ENCODE measurements around the gene AKR1C4. TPM values are rescaled to one million over a fixed set of nuclear protein-coding genes. Genes with fewer than 3 reads are reported as not detected.

Gene AKR1C4
- total RNA-seq: not detected in 2 replicates

GRCh38 chr10:5196702-5197113, at the start of gene AKR1C4:
Gene AKR1C4 (plus strand): TSS chr10:5196837. CDS start chr10:5196868, 31 bp downstream.

DNA sequence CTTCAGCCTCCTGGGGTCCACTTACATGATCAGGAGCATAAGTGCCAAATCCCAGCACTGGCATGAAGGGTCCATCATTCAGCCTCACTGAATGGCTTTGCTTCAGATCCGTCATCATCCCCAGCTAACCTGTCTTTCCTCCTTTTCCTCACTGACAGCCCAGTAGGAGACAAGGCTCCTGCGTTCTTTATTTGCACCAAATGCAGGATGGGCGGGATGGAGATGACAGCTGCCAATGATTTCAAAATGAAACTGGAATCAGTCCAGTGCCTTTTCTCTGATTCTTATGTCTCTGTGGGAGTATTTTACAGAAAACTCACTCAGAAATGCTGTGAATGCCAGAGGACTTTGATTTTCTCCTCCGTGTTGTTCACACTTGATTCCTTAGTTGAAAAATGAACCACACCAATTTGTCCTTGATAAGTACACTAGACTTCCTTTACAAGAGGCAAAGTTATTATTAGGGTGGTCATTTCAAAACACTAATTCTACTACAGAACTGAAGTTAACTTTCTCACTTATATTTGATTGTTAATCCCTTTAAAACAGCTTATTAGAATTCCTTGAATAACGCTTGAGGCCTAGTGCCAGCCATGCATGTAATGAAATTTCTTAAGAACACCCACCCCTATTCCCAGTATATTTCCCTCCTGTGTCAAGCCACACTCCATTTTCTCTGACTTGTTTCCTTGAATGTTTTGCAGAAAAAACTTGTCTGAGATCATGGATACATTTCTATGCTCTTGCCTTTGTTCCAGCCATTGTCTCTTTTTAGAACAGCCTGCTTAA, 11.5 kb upstream of the AKR1C4 start, which contains the start of gene AKR1C8:
Gene AKR1C8, minus strand, starts transcription at position 164 of the 789 bp plus-strand sequence. Its CDS starts 46 bp downstream, at position 118.

Other genes starting within 250 kb of the AKR1C4 start
- gene AKR1C1, start 233.4 kb upstream of the AKR1C4 start, total RNA-seq: 149 and 282 TPM in 2 replicates
- gene AKR1C2, start 193.0 kb upstream of the AKR1C4 start, total RNA-seq: 48.6 and 96.5 TPM in 2 replicates
- 158 and 170 TPM in 2 replicates for gene AKR1C3, start 102.4 kb upstream of the AKR1C4 start, total RNA-seq
- not detected in 2 replicates for gene AKR1C8, start 11.7 kb upstream of the AKR1C4 start, total RNA-seq
- gene UCN3, start 168.1 kb downstream of the AKR1C4 start, total RNA-seq: not detected in 2 replicates
- not detected in 2 replicates for gene TUBAL3, start 208.0 kb downstream of the AKR1C4 start, total RNA-seq
- gene NET1, start 215.7 kb downstream of the AKR1C4 start, total RNA-seq: 16.9 and 28.8 TPM in 2 replicates

All from bronchial smooth muscle cell (primary cell).